Bronchial epithelial cell (primary cell): ENCODE measurements around the gene UBAC2. TPM values are rescaled to one million over a fixed set of nuclear protein-coding genes. Genes with fewer than 3 reads are reported as not detected.

ENCODE experiments used
- DNase-seq: peaks from one replicate; pipeline ENCODE4 v3.0.0-alpha.2; 2010; ENCODE audit warnings: low read depth
- FAIRE-seq: peaks from 2 replicates; lab custom pipeline; 2011; peaks lifted over from hg19 to GRCh38; lab: Jason Lieb, UNC
- H3K27me3 ChIP-seq: 2 replicates; pipeline ENCODE4 v1.5.1; 2011; ENCODE audit warnings: low read length; ENCODE audit not compliant: control insufficient read depth, insufficient read depth
- H3K36me3 ChIP-seq: 2 replicates; pipeline ENCODE4 v1.5.1; 2011; ENCODE audit warnings: low read length; ENCODE audit not compliant: control insufficient read depth, insufficient read depth
- H3K4me3 ChIP-seq: 2 replicates; pipeline ENCODE4 v1.5.1; 2011; ENCODE audit warnings: mild to moderate bottlenecking, low read depth, low read length, control low read depth
- CTCF ChIP-seq: IDR thresholded peaks from 2 replicates; pipeline ENCODE4 v1.5.1; 2011; ENCODE audit warnings: mild to moderate bottlenecking, moderate library complexity, low read length, control low read depth, inconsistent platforms; ENCODE audit not compliant: insufficient read depth, severe bottlenecking
- total RNA-seq: library from RNA; depleted of rRNA; stranded (reverse); fragments of >200 nt; gene quantifications from 2 replicates; pipeline ENCODE4 v1.2.1, GENCODE V29; 2014

The UBAC2 gene
- total RNA-seq, 1 donor from 2014 or later: 40.0 TPM

- DNase-seq: no peak
- Histone ChIP-seq H3K27me3 (no peaks in the 10 kb centered on the region), H3K36me3 (peaks cover 7% of the 10 kb centered on the region), H3K4me3 (no peak overlapping the region)
- FAIRE-seq: no peak
- TF ChIP-seq CTCF: no peak
These were observed 181.1 kb downstream of the UBAC2 start for GRCh38 chr13:99381766-99382165.

- DNase-seq (peak; percentile 10), FAIRE-seq (no peak)
- no peak for TF ChIP-seq CTCF
- Histone ChIP-seq H3K36me3 (peaks cover 5% of the 10 kb centered on the region), H3K27me3 (no peaks in the 10 kb centered on the region), H3K4me3 (no peak overlapping the region)
These were observed 181.9 kb downstream of the UBAC2 start for GRCh38 chr13:99382428-99383133.

GRCh38 chr13:99383511-99383921 is 182.9 kb downstream of the UBAC2 start:
- no peaks in the 10 kb centered on the region for H3K27me3 ChIP-seq
- H3K36me3 ChIP-seq: peaks cover 5% of the 10 kb centered on the region
- no peak for FAIRE-seq
- DNase-seq: no peak
- TF ChIP-seq CTCF: no peak
- H3K4me3 ChIP-seq: no peak overlapping the region

- TF ChIP-seq CTCF: no peak
- DNase-seq: no peak
- FAIRE-seq: no peak
- Histone ChIP-seq H3K27me3 (no peaks in the 10 kb centered on the region), H3K36me3 (peaks cover 5% of the 10 kb centered on the region), H3K4me3 (no peak overlapping the region)
These were observed 183.3 kb downstream of the UBAC2 start for GRCh38 chr13:99383946-99384345.

- TF ChIP-seq CTCF: no peak
- peaks cover 5% of the 10 kb centered on the region for H3K36me3 ChIP-seq
- FAIRE-seq: no peak
- H3K4me3 ChIP-seq: no peak overlapping the region
- no peaks in the 10 kb centered on the region for H3K27me3 ChIP-seq
- DNase-seq: no peak
These were observed 183.8 kb downstream of the UBAC2 start for GRCh38 chr13:99384468-99384867.

- peaks cover 5% of the 10 kb centered on the region for H3K36me3 ChIP-seq
- no peaks in the 10 kb centered on the region for H3K27me3 ChIP-seq
- H3K4me3 ChIP-seq: no peak overlapping the region
- FAIRE-seq (no peak), DNase-seq (no peak)
- TF ChIP-seq CTCF: no peak
These were observed 184.5 kb downstream of the UBAC2 start for GRCh38 chr13:99385161-99385560.
